Stimulated activated effector memory CD8-positive, alpha-beta T cell treated with anti-CD3 and anti-CD28 coated beads, Interleukin-12 subunit alpha, Interleukin-12 subunit beta, amount 100 ng/mL, for 72 hours (primary cell): Measurements from ENCODE around the gene SCAP.

Source experiments
- ATAC-seq: fragments of 150-1000 bp; cut with Tn5 transposase; 2 replicates; pipeline ENCODE4 v1.10.0; 2021
- DNase-seq, 2 donors: peaks; one replicate each; pipeline ENCODE4 v3.0.0; 2021 to 2022; ENCODE audit warnings: low spot score in 2 of 2
- H3K27ac Mint-ChIP-seq: one replicate; pipeline ENCODE4 v1.8.0; 2022; ENCODE audit warnings: mild to moderate bottlenecking, mixed read lengths
- H3K36me3 Mint-ChIP-seq: one replicate; pipeline ENCODE4 v1.8.0; 2022; ENCODE audit warnings: mild to moderate bottlenecking, mixed read lengths
- H3K4me1 Mint-ChIP-seq: one replicate; pipeline ENCODE4 v1.8.0; 2022; ENCODE audit warnings: mixed read lengths
- H3K4me3 Mint-ChIP-seq: one replicate; pipeline ENCODE4 v1.8.0; 2022; ENCODE audit warnings: mild to moderate bottlenecking, mixed read lengths
- H3K9me3 Mint-ChIP-seq: one replicate; pipeline ENCODE4 v1.8.0; 2022; ENCODE audit warnings: mixed read lengths

SCAP gene

DNA sequence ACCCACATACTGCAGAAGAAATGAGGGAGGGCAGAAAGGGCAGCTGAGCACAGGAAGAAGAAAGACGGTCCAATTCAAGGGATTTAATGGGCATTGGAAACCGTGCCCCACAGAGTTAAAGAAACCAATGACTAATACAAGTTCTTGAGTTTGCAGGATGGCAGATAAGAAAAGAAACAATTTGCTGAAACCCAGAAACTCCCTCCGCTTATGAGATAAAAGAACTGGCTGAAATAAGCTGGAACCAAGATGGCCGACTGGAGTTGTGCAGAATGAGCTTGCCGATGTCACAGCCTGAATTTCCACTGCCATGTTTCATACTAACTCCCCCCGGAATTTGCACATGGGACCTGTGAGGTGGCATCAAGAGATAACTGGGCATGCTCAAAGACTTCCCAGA is 47.1 kb downstream of the SCAP start:
- DNase-seq (no peak), ATAC-seq (no peak)
- Mint-ChIP-seq H3K27ac (peak overlapping the region; percentile 46), H3K36me3 (peaks cover 35% of the 10 kb centered on the region), H3K4me1 (peaks cover 7% of the 10 kb centered on the region), H3K9me3 (no peaks in the 10 kb centered on the region), H3K4me3 (no peak overlapping the region)

- no peak for DNase-seq
- Mint-ChIP-seq H3K36me3 (peaks cover 28% of the 10 kb centered on the region), H3K4me3 (no peak overlapping the region), H3K4me1 (peaks cover 10% of the 10 kb centered on the region), H3K9me3 (no peaks in the 10 kb centered on the region), H3K27ac (peak overlapping the region; percentile 46)
- ATAC-seq: no peak
These were observed 47.9 kb downstream of the SCAP start for GRCh38 chr3:47427866-47428265.

DNA sequence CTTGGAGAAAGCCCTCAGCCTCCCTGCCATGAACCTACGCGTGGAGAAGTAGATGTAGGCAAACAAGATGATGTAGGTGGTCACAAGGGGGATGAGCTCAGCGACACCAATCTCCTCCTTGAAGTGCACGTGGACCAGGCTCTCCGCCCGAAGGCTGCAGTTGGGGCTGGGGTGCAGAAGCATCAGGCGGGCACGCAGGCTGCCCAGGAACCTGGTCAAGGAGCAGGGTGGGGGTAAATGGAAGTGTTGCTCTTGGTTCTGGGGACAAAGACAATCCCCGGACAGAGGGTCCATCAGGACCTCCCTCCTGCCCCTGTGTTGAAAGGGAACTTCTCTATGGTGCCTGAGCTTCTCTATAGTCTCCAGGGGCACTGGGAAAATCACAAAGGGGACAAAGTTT is 49.8 kb downstream of the SCAP start:
- peaks cover 15% of the 10 kb centered on the region for H3K36me3 Mint-ChIP-seq
- no peaks in the 10 kb centered on the region for H3K9me3 Mint-ChIP-seq
- no peak for ATAC-seq
- no peak overlapping the region for H3K4me3 Mint-ChIP-seq
- peaks cover 29% of the 10 kb centered on the region for H3K4me1 Mint-ChIP-seq
- H3K27ac Mint-ChIP-seq: no peak overlapping the region
- DNase-seq: no peak

DNA sequence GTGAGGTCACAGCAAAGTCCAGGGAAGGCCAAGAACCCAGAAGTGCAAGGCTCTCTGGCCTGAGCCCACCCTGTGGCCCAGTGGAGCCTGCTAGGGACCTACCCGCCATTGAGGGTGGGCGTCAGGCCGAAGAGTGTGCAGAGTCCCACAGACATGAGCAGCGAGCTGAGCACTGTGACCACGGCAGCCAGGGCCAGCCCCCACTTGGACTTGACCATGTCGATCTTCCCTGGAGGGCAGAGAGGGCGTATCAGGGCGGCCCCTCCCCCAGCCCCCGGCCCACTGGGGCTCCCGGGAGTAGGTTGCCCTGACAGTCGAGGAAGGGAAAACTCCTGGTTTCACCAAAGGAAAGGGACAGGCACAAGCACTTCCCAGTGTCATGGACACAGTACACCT is 50.4 kb downstream of the SCAP start:
- peaks cover 30% of the 10 kb centered on the region for H3K4me1 Mint-ChIP-seq
- no peak for DNase-seq
- peaks cover 18% of the 10 kb centered on the region for H3K36me3 Mint-ChIP-seq
- H3K4me3 Mint-ChIP-seq: no peak overlapping the region
- no peak overlapping the region for H3K27ac Mint-ChIP-seq
- H3K9me3 Mint-ChIP-seq: no peaks in the 10 kb centered on the region
- no peak for ATAC-seq

- DNase-seq: no peak
- Mint-ChIP-seq H3K4me1 (peaks cover 25% of the 10 kb centered on the region), H3K27ac (peak overlapping the region; percentile 98), H3K9me3 (no peaks in the 10 kb centered on the region), H3K4me3 (no peak overlapping the region), H3K36me3 (peaks cover 25% of the 10 kb centered on the region)
- no peak for ATAC-seq
These were observed 51.0 kb downstream of the SCAP start for GRCh38 chr3:47424434-47425382.

DNA sequence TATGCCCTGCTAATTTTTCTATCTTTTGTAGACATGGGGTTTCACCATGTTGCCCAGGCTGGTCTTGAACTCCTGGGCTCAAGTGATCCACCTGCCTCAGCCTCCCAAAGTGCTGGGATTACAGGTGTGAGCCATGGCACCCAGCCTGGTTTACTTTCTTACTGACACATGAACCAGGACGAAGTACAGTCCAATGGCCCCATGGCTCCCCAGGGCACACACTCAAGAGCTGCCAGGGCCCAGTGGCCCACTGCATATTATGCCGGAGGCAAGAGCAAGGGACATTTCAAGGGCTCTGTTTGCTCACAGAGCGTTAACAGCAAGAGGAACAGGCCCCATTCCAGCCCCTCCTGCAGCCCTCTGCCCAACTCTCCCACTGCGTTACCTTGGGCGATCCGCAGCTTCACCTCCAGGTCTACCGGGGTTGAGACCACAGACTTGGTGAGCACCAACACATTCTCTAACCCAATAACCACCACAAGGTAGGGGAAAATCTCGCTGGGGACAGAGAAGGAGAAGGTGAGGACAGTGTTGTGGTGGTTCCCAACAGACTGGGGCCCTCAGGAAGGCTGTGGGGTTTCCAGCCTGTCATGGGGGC is 52.1 kb downstream of the SCAP start:
- peaks cover 25% of the 10 kb centered on the region for H3K4me1 Mint-ChIP-seq
- H3K4me3 Mint-ChIP-seq: no peak overlapping the region
- peak overlapping the region; percentile 98 for H3K27ac Mint-ChIP-seq
- no peaks in the 10 kb centered on the region for H3K9me3 Mint-ChIP-seq
- no peak for ATAC-seq
- H3K36me3 Mint-ChIP-seq: peaks cover 36% of the 10 kb centered on the region
- DNase-seq: no peak

DNA sequence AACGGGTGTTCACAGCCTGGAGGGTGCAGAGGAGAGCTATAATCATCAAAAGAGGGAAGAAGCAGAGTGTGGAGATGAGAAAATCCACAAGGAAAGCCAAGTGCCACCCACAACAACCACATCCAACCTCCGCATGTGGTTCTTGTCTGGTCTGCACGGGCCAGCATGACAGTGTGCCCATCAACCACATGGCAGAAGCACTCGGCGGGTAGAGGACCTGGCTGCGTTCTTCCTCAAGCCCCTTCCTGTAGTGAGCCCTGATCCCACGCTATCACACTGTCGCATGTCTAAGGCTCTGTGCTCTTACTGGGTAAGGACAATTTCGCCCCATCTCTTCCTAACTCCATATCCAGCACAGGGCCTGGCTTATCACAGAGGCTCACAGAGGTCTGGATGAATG is 53.0 kb downstream of the SCAP start:
- Mint-ChIP-seq H3K4me1 (peaks cover 25% of the 10 kb centered on the region), H3K36me3 (peaks cover 37% of the 10 kb centered on the region), H3K27ac (peak overlapping the region; percentile 98), H3K9me3 (no peaks in the 10 kb centered on the region), H3K4me3 (no peak overlapping the region)
- DNase-seq: no peak
- ATAC-seq: no peak

GRCh38 chr3:47421741-47422649 is 53.7 kb downstream of the SCAP start:
- Mint-ChIP-seq H3K4me1 (peaks cover 25% of the 10 kb centered on the region), H3K4me3 (peak overlapping the region; percentile 46), H3K36me3 (peaks cover 39% of the 10 kb centered on the region), H3K27ac (peak overlapping the region; percentile 98), H3K9me3 (no peaks in the 10 kb centered on the region)
- no peak for DNase-seq
- ATAC-seq: no peak

- Mint-ChIP-seq H3K36me3 (peaks cover 50% of the 10 kb centered on the region), H3K27ac (peak overlapping the region; percentile 98)
These were observed 54.9 kb downstream of the SCAP start for GRCh38 chr3:47420511-47421484.

GRCh38 chr3:47420044-47420430 is 55.7 kb downstream of the SCAP start:
- H3K9me3 Mint-ChIP-seq: no peaks in the 10 kb centered on the region
- H3K4me1 Mint-ChIP-seq: peaks cover 37% of the 10 kb centered on the region
- ATAC-seq (no peak), DNase-seq (no peak)
- H3K36me3 Mint-ChIP-seq: peaks cover 57% of the 10 kb centered on the region
- H3K4me3 Mint-ChIP-seq: no peak overlapping the region
- peak overlapping the region; percentile 98 for H3K27ac Mint-ChIP-seq

More at GRCh38 chr3:47420511-47421484, 54.9 kb downstream of the SCAP start:
- Mint-ChIP-seq H3K4me3 (peak overlapping the region; percentile 46), H3K4me1 (peaks cover 30% of the 10 kb centered on the region), H3K9me3 (no peaks in the 10 kb centered on the region)
- DNase-seq (peak; percentile 86 to 96), ATAC-seq (peak; percentile 91)

GRCh38 chr3:47419083-47420043 is 56.4 kb downstream of the SCAP start:
- H3K36me3 Mint-ChIP-seq: peaks cover 59% of the 10 kb centered on the region
- peak overlapping the region; percentile 89 for H3K27ac Mint-ChIP-seq
- no peak for ATAC-seq
- H3K4me1 Mint-ChIP-seq: peaks cover 41% of the 10 kb centered on the region
- no peak for DNase-seq
- no peaks in the 10 kb centered on the region for H3K9me3 Mint-ChIP-seq
- no peak overlapping the region for H3K4me3 Mint-ChIP-seq

GRCh38 chr3:47418167-47419082 is 57.3 kb downstream of the SCAP start:
- Mint-ChIP-seq H3K27ac (peak overlapping the region; percentile 89), H3K9me3 (no peaks in the 10 kb centered on the region), H3K4me1 (peaks cover 41% of the 10 kb centered on the region), H3K36me3 (peaks cover 63% of the 10 kb centered on the region), H3K4me3 (no peak overlapping the region)
- DNase-seq (no peak), ATAC-seq (no peak)
